HepG2 (cell line): ENCODE measurements around the gene COA5. TPM values are rescaled to one million over a fixed set of nuclear protein-coding genes. Genes with fewer than 3 reads are reported as not detected.

ENCODE experiments used
- ATAC-seq: fragments of 200-7000 bp; cut with Tn5 transposase; 3 replicates; pipeline ENCODE4 v1.9.1; 2020; ENCODE audit warnings: mild to moderate bottlenecking, moderate library complexity
- BruUV-seq: library from RNA; stranded (reverse); fragments of 400-500 nt; replicated peaks from 2 replicates; lab custom pipeline; 2021; lab: Mats Ljungman, UMichigan
- CTCF ChIA-PET: fragments of 300-600 bp; formaldehyde crosslinking; extraction: SDS; loops from one replicate; lab custom pipeline; 2021; ENCODE audit warnings: low total read pairs, inconsistent platforms, low intra/inter-chr PET ratio; lab: Yijun Ruan, JAX
- POLR2A ChIA-PET: fragments of 350-600 bp; sonication (Branson Sonifier 250); formaldehyde crosslinking; loops from one replicate; lab custom pipeline; 2020; ENCODE audit warnings: antibody characterized with exemption, inconsistent platforms; lab: Yijun Ruan, JAX
- DNase-seq: peaks from one replicate; pipeline ENCODE4 v3.0.0-alpha.2; 2015; ENCODE audit warnings: low spot score
- FAIRE-seq: peaks from 3 replicates; lab custom pipeline; 2011; peaks lifted over from hg19 to GRCh38; lab: Jason Lieb, UNC
- H2AFZ ChIP-seq: one replicate; pipeline ENCODE4 v1.6.1; 2011; ENCODE audit warnings: low read length, inconsistent platforms
- H3K27ac ChIP-seq: fragments of 300-600 bp; 3 replicates; pipeline ENCODE4 v1.8.0; 2011; ENCODE audit warnings: mixed run types, mild to moderate bottlenecking, mixed read lengths, low read length, inconsistent platforms; ENCODE audit not compliant: insufficient read depth; ENCODE audit errors: extremely low read length
- H3K27me3 ChIP-seq, 2 experiments: fragments of 200-600 bp in 1 of 2; 2 replicates in 1 of 2; 3 replicates in 1 of 2; pipeline versions ENCODE4 v1.6.0 to v1.8.0; 2011; ENCODE audit warnings: low read length in 2 of 2, mild to moderate bottlenecking in 2 of 2, moderate library complexity in 2 of 2, inconsistent platforms in 1 of 2; ENCODE audit not compliant: insufficient read depth in 2 of 2, control insufficient read depth in 1 of 2
- H3K36me3 ChIP-seq, 2 experiments: fragments of 200-600 bp in 1 of 2; replicated peaks in 1 of 2; 2 replicates in 1 of 2; 3 replicates in 1 of 2; pipeline versions ENCODE4 v1.5.1 to v1.8.0; 2011; ENCODE audit warnings: low read length in 2 of 2, inconsistent platforms in 1 of 2; ENCODE audit not compliant: insufficient read depth in 2 of 2, control insufficient read depth in 1 of 2
- H3K4me1 ChIP-seq: 2 replicates; pipeline ENCODE4 v1.5.1; 2012; ENCODE audit warnings: low read length, inconsistent platforms; ENCODE audit not compliant: insufficient read depth
- H3K4me2 ChIP-seq: 2 replicates; pipeline ENCODE4 v1.6.0; 2011; ENCODE audit warnings: low read depth, low read length, inconsistent platforms
- H3K4me3 ChIP-seq, 3 experiments: fragments of 200-600 bp in 1 of 3; sonication (generic), shearing (Covaris generic) in 1 of 3; replicated peaks in 1 of 3; 2 replicates each; pipeline ENCODE4 v1.5.1; 2011 to 2016; ENCODE audit warnings: low read length in 3 of 3, inconsistent platforms in 2 of 3, low read depth in 2 of 3, mild to moderate bottlenecking in 2 of 3, control low read depth in 1 of 3, mixed read lengths in 1 of 3; ENCODE audit not compliant: insufficient read depth in 1 of 3
- H3K79me2 ChIP-seq: one replicate; pipeline ENCODE4 v1.6.1; 2011; ENCODE audit warnings: low read length, inconsistent platforms; ENCODE audit not compliant: insufficient read depth
- H3K9ac ChIP-seq: 2 replicates; pipeline ENCODE4 v1.6.0; 2011; ENCODE audit warnings: mild to moderate bottlenecking, low read depth, low read length, inconsistent platforms; ENCODE audit not compliant: insufficient read depth
- H3K9me3 ChIP-seq: 2 replicates; pipeline ENCODE4 v1.5.1; 2012; ENCODE audit warnings: mild to moderate bottlenecking, low read length
- H4K20me1 ChIP-seq: 2 replicates; pipeline ENCODE4 v1.6.0; 2011; ENCODE audit warnings: inconsistent platforms, mild to moderate bottlenecking, low read length, moderate library complexity; ENCODE audit not compliant: insufficient read depth
- BATF2 ChIP-seq: sonication (generic); formaldehyde crosslinking; IDR thresholded peaks from 2 replicates; pipeline ENCODE4 v1.8.0; 2022; ENCODE audit warnings: mild to moderate bottlenecking, missing genetic modification reagents, moderate library complexity
- BHLHE40 ChIP-seq: IDR thresholded peaks from 2 replicates; pipeline ENCODE4 v1.6.1; 2011; ENCODE audit warnings: low read length, improper control_type of control experiment
- BORCS8-MEF2B ChIP-seq: sonication (generic); formaldehyde crosslinking; IDR thresholded peaks from 2 replicates; pipeline ENCODE4 v1.8.0; 2022; ENCODE audit warnings: mild to moderate bottlenecking, missing genetic modification reagents
- DMAP1 ChIP-seq: IDR thresholded peaks from 2 replicates; pipeline ENCODE4 v1.6.1; 2016
- GTF2F1 ChIP-seq: fragments of 150-350 bp; IDR thresholded peaks from 2 replicates; pipeline ENCODE4 v1.6.1; 2014; ENCODE audit warnings: low read length
- NFE2L2 ChIP-seq: fragments of 150-350 bp; IDR thresholded peaks from 2 replicates; pipeline ENCODE4 v1.6.1; 2014; ENCODE audit warnings: low read length
- NONO ChIP-seq, 2 experiments: fragments of 450-650 bp in 1 of 2; sonication (generic) in 1 of 2; formaldehyde crosslinking in 1 of 2; IDR thresholded peaks in 1 of 2; conservative IDR thresholded peaks in 1 of 2; 2 replicates each; pipeline versions ENCODE4 v1.6.1 to v1.8.0; 2017 to 2022; ENCODE audit warnings: mild to moderate bottlenecking in 1 of 2, missing genetic modification reagents in 1 of 2, moderate library complexity in 1 of 2
- NR2F2 ChIP-seq: IDR thresholded peaks from 2 replicates; pipeline ENCODE4 v1.6.1; 2012; ENCODE audit warnings: low read depth, inconsistent platforms, borderline replicate concordance
- PRDM15 ChIP-seq: sonication (generic); formaldehyde crosslinking; IDR thresholded peaks from 2 replicates; pipeline ENCODE4 v1.4.0; 2020; ENCODE audit warnings: missing genetic modification reagents
- SNAI1 ChIP-seq: sonication (generic); formaldehyde crosslinking; IDR thresholded peaks from 2 replicates; pipeline ENCODE4 v1.5.0; 2020; ENCODE audit warnings: mild to moderate bottlenecking, missing genetic modification reagents, borderline replicate concordance
- SP5 ChIP-seq: IDR thresholded peaks from 2 replicates; pipeline ENCODE4 v1.6.1; 2016; ENCODE audit warnings: low read depth, borderline replicate concordance
- ZBTB21 ChIP-seq: sonication (generic); formaldehyde crosslinking; IDR thresholded peaks from 2 replicates; pipeline ENCODE4 v1.4.0; 2020; ENCODE audit warnings: missing genetic modification reagents
- ZFP36 ChIP-seq: fragments of 150-350 bp; IDR thresholded peaks from 2 replicates; pipeline ENCODE4 v1.6.1; 2018; ENCODE audit warnings: borderline replicate concordance, low read length, low read depth; ENCODE audit not compliant: partially characterized antibody
- ZFP37 ChIP-seq: sonication (generic); formaldehyde crosslinking; IDR thresholded peaks from 2 replicates; pipeline ENCODE4 v1.4.0; 2020; ENCODE audit warnings: missing genetic modification reagents, borderline replicate concordance
- ZIK1 ChIP-seq: sonication (generic); formaldehyde crosslinking; IDR thresholded peaks from 2 replicates; pipeline ENCODE4 v1.5.0; 2020; ENCODE audit warnings: mild to moderate bottlenecking, low read depth, missing genetic modification reagents, borderline replicate concordance
- ZNF329 ChIP-seq: sonication (generic); formaldehyde crosslinking; IDR thresholded peaks from 2 replicates; pipeline ENCODE4 v1.9.0; 2021; ENCODE audit warnings: low read depth, mild to moderate bottlenecking, missing genetic modification reagents
- ZNF513 ChIP-seq: sonication (generic); formaldehyde crosslinking; conservative IDR thresholded peaks from 2 replicates; pipeline ENCODE4 v1.5.0; 2020; ENCODE audit warnings: missing genetic modification reagents
- ZNF576 ChIP-seq: sonication (generic); formaldehyde crosslinking; IDR thresholded peaks from 2 replicates; pipeline ENCODE4 v1.4.0; 2020; ENCODE audit warnings: mild to moderate bottlenecking, missing genetic modification reagents
- ZNF841 ChIP-seq: sonication (generic); formaldehyde crosslinking; IDR thresholded peaks from 2 replicates; pipeline ENCODE4 v1.8.1; 2023; ENCODE audit warnings: missing genetic modification reagents, borderline replicate concordance
- WGBS: methylation state at CpG from one replicate; pipeline ENCODE4 v1.1.6; 2017; ENCODE audit warnings: low lambda C conversion rate; 5-methylcytosine and 5-hydroxymethylcytosine counted together
- in situ Hi-C: cut with HindIII; loops from 2 replicates; pipeline ENCODE4 v1.10.0; 2017; ENCODE audit warnings: low pct_unique_long_range_greater_than_20kb; ENCODE audit not compliant: extremely low pct_ligation_motif_present
- intact Hi-C: fragments of 100-400 bp; cut with micrococcal nuclease; formaldehyde crosslinking; loops from one replicate; pipeline ENCODE4 v1.10.0; 2022; ENCODE audit not compliant: unreplicated experiment
- polyA plus RNA-seq, 8 experiments: library from polyadenylated mRNA; depleted of rRNA in 3 of 8; stranded (reverse) in 7 of 8; unstranded in 1 of 8; fragments of >200 nt; fragmentation: Illumina TruSeq in 4 of 8; extraction: Trizol in 4 of 8; gene quantifications; 2 replicates each; pipeline versions ENCODE4 v1.2.1 to v1.2.3, GENCODE V29; 2011 to 2016; ENCODE audit warnings: low read depth in 4 of 8, missing spikeins in 1 of 8, mixed read lengths in 1 of 8; ENCODE audit not compliant: insufficient read depth in 1 of 8
- total RNA-seq, 5 experiments: library from RNA; depleted of rRNA; stranded (reverse); fragments of >200 nt; fragmentation: Illumina TruSeq; extraction: Trizol; gene quantifications; 2 replicates each; pipeline ENCODE4 v1.2.3, GENCODE V29; 2016; ENCODE audit warnings: low read depth in 1 of 5

The COA5 gene
- total and polyA plus RNA-seq, 2 of the 13 experiments (the other 11 are each of a cell fraction or from before 2014, with no cell fraction given): 43.6 to 64.5 TPM

GRCh38 chr2:98579926-98580325 lies 28.4 kb downstream of the COA5 start:
- BruUV-seq: no TSS peak
- ChIA-PET POLR2A (no interaction called here), CTCF (no interaction called here)
- Histone ChIP-seq H3K4me2 (no peak overlapping the region), H3K4me1 (peaks cover 18% of the 10 kb centered on the region), H3K27me3 (no peaks in the 10 kb centered on the region), H2AFZ (no peak overlapping the region), H3K9ac (no peak overlapping the region), H3K27ac (no peak overlapping the region), H3K4me3 (no peak overlapping the region), H3K36me3 (peaks cover 5 to 13% of the 10 kb centered on the region in 2 experiments)
- no peak for FAIRE-seq
- 90% methylated on average over 6 of the region's 7 CpGs for WGBS
- no peak for DNase-seq
- ATAC-seq: no peak
- in situ Hi-C loops: no loop called here
- no peak for TF ChIP-seq ZNF576
- TF ChIP-seq BATF2: no peak
- TF ChIP-seq NFE2L2: no peak
- no peak for TF ChIP-seq DMAP1
- TF ChIP-seq ZNF513 (CRISPR knock-in tag): no peak
- TF ChIP-seq NONO (IDR thresholded peaks at IDR 0.05): no peak
- no peak for TF ChIP-seq NONO (CRISPR knock-in tag; conservative IDR thresholded peaks at IDR 0.05)
- TF ChIP-seq BORCS8-MEF2B (CRISPR knock-in tag): no peak
- TF ChIP-seq PRDM15: no peak
- no peak for TF ChIP-seq NR2F2
- no peak for TF ChIP-seq ZFP37 (CRISPR knock-in tag)
- TF ChIP-seq ZFP36: no peak
- TF ChIP-seq BHLHE40: no peak
- no peak for TF ChIP-seq ZNF329 (CRISPR knock-in tag)
- no peak for TF ChIP-seq ZNF841
- TF ChIP-seq ZIK1 (CRISPR knock-in tag): no peak
- no peak for TF ChIP-seq ZBTB21 (CRISPR knock-in tag)
- no peak for TF ChIP-seq GTF2F1
- no peak for TF ChIP-seq SNAI1 (CRISPR knock-in tag)
- TF ChIP-seq SP5 (CRISPR knock-in tag): no peak
- TF ChIP-seq, all 625 proteins: peak for 0
- Histone ChIP-seq H4K20me1 (no peaks in the 10 kb centered on the region), H3K79me2 (no peaks in the 10 kb centered on the region), H3K9me3 (no peaks in the 10 kb centered on the region)
- intact Hi-C loops: no loop called here
